ENCODE measurements around the gene RAX. TPM values are rescaled to one million over a fixed set of nuclear protein-coding genes. Genes with fewer than 3 reads are reported as not detected.

Gene RAX
- total RNA-seq, 4 donors from 2014 or later, result not detected

DNA sequence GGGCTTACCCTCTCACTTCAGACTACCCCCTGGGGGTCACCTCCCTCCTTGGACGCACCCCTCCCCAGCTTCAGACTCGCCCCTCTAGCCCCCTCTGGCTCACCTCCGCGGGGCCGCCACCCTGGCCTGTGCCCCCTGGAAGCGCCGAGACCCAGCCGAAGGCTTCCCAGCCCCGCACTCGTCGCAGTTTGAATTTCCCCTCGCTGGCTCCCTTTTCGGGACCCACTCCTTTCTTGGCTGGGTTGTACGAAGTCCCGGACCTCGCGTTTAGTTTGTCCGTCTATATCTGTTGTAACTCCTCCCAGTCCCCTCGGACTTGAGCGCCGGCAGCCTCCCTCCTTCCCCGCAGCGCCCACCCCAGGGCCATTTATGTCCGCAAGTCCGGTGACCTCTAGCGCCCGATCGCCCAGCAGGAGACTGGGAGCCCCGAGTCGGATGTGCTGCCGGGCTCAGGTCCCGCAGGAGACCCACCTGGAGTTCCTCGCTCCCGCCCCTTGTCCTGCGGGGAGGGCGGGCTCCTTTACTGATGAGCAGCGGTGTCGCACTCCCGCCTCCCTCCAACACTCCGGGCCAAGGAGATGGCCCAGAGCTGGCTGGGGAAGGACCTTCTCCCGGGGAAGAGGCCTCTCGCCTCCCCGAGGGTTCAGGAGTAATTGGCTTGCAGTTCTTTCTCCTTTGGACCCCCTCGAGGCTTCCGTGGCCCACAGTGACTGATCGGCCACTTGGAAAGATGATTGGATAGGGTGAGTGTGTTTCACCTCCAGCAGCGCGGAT is 692 bp upstream of the RAX start:
- Histone ChIP-seq H3K36me3 (no peaks in the 10 kb centered on the region), H3K4me3 (no peak overlapping the region), H3K27me3 (peaks cover 0 to 54% of the 10 kb centered on the region in 2 donors), H3K9me3 (peaks cover 0 to 4% (median 0%) of the 10 kb centered on the region in 4 donors), H3K27ac (no peak overlapping the region), H3K4me1 (peaks cover 0 to 22% (median 12%) of the 10 kb centered on the region in 4 donors)
- DNase-seq, result no peak
- no peak for TF ChIP-seq CTCF (IDR thresholded peaks at IDR 0.05)
- no peak for TF ChIP-seq POLR2A (IDR thresholded peaks at IDR 0.05)

- Histone ChIP-seq H3K9me3 (peaks cover 0 to 4% (median 0%) of the 10 kb centered on the region in 4 donors), H3K4me1 (peaks cover 0 to 27% (median 12%) of the 10 kb centered on the region in 4 donors), H3K27me3 (peaks cover 0 to 70% of the 10 kb centered on the region in 2 donors), H3K36me3 (no peaks in the 10 kb centered on the region), H3K4me3 (peak overlapping the region in 3 of 4 donors; percentile 3 to 30 (median 12)), H3K27ac (no peak overlapping the region)
- DNase-seq, result no peak
- no peak for TF ChIP-seq POLR2A (IDR thresholded peaks at IDR 0.05)
- no peak for TF ChIP-seq CTCF (IDR thresholded peaks at IDR 0.05)
These were observed 899 bp downstream of the RAX start for GRCh38 chr18:59272221-59272888.

- no peak overlapping the region for H3K27ac ChIP-seq
- peaks cover 0 to 4% (median 0%) of the 10 kb centered on the region in 4 donors for H3K9me3 ChIP-seq
- no peaks in the 10 kb centered on the region for H3K36me3 ChIP-seq
- H3K27me3 ChIP-seq, result peaks cover 0 to 71% of the 10 kb centered on the region in 2 donors
- peaks cover 0 to 27% (median 12%) of the 10 kb centered on the region in 4 donors for H3K4me1 ChIP-seq
- no peak for DNase-seq
- no peak for TF ChIP-seq POLR2A (IDR thresholded peaks at IDR 0.05)
- no peak for TF ChIP-seq CTCF (IDR thresholded peaks at IDR 0.05)
- no peak overlapping the region for H3K4me3 ChIP-seq
These were observed 1.5 kb downstream of the RAX start for GRCh38 chr18:59271606-59272220.

DNA sequence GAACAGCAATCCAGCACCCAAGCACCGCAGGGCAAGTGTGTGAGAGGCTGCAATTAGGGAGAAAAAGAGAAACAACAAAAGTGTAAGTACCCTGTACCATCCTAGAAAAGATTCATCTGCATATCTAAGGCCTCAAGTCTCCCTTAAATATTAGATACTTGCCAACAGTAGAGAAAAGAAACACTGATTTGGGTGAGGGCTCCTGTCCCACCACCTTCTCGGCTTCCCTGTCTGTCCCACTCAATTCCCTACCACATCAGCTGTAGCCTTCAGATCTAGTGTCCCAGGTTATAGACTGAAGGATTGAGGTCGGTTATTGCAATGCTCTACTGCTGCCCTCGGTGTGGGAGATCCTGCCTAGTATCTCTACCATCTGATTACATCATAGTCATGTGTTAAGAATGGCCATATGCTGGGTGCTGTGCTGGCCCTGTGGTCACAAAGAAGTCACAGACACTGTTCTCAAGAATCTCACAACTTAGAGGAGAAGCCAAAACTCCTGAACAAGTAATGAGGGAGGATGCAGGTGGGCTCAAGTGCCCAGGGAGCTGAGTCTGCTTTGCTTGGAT is 2.5 kb downstream of the RAX start:
- H3K27ac ChIP-seq, result no peak overlapping the region
- no peaks in the 10 kb centered on the region for H3K36me3 ChIP-seq
- peaks cover 0 to 27% (median 12%) of the 10 kb centered on the region in 4 donors for H3K4me1 ChIP-seq
- peaks cover 0 to 80% of the 10 kb centered on the region in 2 donors for H3K27me3 ChIP-seq
- DNase-seq, result no peak
- peaks cover 0 to 4% (median 0%) of the 10 kb centered on the region in 4 donors for H3K9me3 ChIP-seq
- H3K4me3 ChIP-seq, result no peak overlapping the region
- no peak for TF ChIP-seq CTCF (IDR thresholded peaks at IDR 0.05)
- TF ChIP-seq POLR2A (IDR thresholded peaks at IDR 0.05), result no peak

DNA sequence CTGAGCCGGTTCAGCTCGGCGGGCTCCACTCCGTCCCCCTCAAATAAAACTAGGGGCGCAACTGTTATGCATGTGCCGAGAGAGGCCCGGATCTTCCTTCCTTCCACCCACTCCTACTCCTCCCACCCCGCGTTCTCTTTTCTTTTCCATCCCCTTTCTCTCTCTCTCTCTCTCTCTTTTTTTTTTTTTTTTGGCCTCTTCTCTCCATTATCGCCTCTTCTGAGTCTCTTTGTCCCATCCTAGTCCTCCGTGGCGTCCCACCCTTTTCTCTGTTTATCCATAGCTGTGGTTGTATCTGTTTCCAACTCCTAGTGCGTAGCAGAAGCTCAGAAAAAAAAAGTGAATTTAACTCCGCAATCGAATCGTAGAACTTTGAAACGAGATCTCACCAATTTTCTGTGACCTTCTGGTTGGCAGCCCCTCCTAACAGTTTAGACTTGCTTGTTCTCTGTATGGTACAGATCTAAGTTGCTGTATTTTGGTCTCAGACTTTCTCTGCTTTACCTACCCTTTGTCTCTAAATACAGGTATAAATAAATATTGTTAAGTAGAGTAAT is 3.6 kb downstream of the RAX start:
- H3K36me3 ChIP-seq, result no peaks in the 10 kb centered on the region
- H3K4me1 ChIP-seq, result peaks cover 0 to 27% (median 15%) of the 10 kb centered on the region in 4 donors
- TF ChIP-seq CTCF (IDR thresholded peaks at IDR 0.05), result no peak
- TF ChIP-seq POLR2A (IDR thresholded peaks at IDR 0.05), result no peak
- H3K9me3 ChIP-seq, result peaks cover 0 to 4% (median 0%) of the 10 kb centered on the region in 4 donors
- peaks cover 0 to 81% of the 10 kb centered on the region in 2 donors for H3K27me3 ChIP-seq
- H3K27ac ChIP-seq, result no peak overlapping the region
- peak overlapping the region in 2 of 4 donors; percentile 21 to 32 for H3K4me3 ChIP-seq
- no peak for DNase-seq

All from Peyer's patch (tissue), 4 donors.